ENCODE results near the gene CDH4.

CDH4 gene

GRCh38 chr20:61251529-61252393 is at the start of gene CDH4:
Gene CDH4, plus strand, starts transcription at chr20:61252261.
- no peak for DNase-seq

- no peak for DNase-seq
These were observed 48.7 kb upstream of the CDH4 start for GRCh38 chr20:61203320-61203719.

DNA sequence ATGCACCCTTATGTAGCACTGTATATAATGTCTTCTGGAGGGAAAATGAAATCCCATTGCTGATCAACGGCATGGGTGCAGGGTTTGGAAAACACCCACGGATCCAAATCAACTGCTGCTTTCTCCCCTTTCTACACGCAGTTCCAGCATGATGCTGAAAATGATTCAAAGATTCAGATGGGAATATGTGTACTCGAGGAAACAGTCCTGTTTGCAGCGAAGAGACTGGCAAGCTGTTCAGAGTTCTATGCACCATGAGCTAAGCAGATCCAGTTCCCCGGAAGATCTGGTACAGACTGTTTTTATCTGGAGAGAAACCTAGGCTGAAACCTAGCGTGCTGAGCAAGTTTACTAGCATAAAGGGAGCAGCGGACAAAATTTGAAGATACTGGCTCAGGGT is 47.9 kb upstream of the CDH4 start:
- DNase-seq: no peak

DNA sequence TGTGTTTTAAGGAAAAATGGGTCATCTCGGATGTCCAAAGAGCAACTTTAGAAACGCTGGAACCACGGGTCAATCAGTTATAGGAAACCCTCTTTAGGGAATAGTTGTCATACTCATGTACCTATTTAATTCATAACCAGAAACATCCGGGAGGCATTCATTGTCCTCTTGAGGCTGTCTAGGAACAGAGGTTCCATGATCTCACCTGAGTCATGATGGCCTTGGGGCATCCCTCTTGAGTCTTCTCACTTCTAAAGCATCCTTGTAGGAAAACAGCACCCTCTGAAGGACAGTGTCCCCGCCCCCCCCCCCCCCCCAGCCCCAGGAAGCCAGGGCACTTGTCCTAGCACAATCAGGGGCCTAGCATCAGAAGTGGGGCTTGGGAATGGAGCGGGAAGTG is 46.3 kb upstream of the CDH4 start:
- DNase-seq: no peak

DNA sequence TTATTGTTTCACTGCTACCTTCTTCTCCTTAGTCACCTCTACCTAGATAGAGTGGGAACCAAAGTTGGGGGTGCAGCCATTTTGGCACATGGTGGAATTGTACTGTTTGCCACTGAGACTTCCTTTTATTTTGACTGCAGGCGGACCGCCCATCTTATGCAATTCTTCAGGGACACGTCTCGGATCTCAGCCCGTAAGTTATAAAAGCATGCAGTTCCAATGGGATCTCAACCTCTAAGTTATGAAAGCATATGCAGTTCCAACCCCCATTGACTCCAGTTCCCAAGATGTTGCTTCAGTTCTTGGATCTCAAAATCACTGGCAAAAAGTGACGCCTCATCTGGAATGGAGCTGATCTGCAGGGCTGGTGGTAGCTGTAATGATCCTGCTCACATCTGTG is 41.2 kb upstream of the CDH4 start:
- DNase-seq: no peak

- no peak for DNase-seq
These were observed 34.2 kb upstream of the CDH4 start for GRCh38 chr20:61217848-61218247.

DNA sequence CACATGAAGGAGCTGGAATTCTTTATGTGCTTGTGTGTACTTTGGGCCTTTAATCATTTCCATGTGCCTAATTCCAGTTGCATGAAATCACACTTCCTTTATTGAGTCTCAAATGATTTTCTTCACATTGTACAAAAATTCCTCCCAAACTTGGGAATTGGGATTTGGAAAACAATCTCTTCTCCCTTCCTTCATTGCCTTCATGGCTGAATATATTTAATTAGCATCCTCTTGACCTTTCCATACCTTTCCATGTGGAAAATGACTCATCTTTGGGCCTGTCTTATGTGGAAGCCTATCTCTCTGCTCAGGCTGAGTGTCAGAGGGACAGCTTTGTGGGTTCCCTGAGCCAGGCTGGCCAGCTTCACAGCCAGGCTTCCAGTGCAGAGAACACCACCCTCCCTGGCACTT is 33.0 kb upstream of the CDH4 start:
- DNase-seq: no peak

DNA sequence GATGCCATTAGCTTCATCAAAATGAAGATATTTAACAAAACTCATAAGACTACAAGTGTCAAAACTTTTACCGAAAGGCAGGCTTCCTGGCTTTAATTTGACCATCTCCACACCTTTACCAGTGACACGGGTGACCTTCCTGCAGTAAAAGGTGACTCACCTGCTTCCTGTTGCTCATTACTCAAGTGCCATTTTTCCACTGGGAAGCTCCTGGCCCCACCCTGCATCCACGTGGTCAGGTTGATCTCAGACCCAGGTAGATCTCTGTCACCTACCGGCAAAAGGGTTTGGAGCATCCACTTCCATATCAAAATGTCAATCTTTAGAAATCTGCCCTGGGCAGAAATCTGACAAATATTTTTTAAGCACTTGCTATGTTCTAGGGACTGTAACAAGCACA is 31.9 kb upstream of the CDH4 start:
- no peak for DNase-seq

DNA sequence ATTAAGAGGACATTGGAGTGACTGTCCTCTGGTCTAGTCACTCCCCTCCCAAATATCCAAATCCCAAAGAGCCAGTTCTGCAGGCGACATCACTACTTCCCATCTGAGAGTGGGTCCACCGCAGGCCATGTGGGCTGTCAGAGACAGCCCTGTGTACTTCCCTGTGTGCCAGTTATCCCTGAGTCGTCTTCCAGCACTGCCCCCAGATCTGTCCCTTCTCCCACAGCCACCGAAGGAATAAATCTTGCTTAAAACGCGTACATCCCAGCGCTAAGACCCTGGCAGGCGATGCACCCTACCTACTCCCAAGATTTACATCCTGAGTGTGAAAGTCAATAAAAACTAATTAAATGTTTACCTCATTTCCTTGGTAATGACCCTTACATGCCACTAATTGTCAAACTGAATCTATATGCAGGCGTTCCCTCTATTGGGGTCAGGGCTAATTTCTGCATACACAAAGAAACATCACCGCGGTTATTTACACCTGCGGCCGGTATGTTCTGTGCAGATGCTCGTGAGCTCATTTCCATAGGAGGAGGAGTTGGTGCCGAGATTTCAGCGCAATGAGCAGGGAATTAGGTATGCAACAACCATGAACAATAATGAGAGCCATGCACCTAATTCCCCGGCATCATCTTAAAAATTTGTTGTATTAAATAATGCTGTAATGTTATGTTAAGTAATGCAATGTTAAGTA is 31.3 kb upstream of the CDH4 start:
- DNase-seq: no peak

- DNase-seq: no peak
These were observed 29.4 kb upstream of the CDH4 start for GRCh38 chr20:61222699-61223098.

DNA sequence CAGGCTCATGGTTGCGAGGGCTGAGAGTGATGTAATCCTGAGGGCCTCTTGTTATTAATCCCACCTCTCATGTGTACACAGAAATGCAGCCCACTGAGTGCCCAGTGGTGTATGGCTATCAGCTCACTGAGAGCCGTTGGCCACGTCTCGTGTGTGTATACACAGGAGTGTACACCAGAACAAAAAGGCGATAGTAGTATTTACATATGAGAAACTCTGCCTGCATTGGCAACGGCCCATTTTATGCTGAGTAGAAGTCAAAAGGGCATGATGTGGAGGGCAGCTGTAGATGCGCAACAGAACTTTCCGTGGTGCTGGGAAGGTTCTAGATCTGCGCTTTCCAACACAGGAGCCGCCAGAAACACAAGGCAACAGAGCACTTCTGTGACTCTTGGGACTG is 28.9 kb upstream of the CDH4 start:
- no peak for DNase-seq

- DNase-seq: no peak
These were observed 21.9 kb upstream of the CDH4 start for GRCh38 chr20:61230166-61230565.

DNA sequence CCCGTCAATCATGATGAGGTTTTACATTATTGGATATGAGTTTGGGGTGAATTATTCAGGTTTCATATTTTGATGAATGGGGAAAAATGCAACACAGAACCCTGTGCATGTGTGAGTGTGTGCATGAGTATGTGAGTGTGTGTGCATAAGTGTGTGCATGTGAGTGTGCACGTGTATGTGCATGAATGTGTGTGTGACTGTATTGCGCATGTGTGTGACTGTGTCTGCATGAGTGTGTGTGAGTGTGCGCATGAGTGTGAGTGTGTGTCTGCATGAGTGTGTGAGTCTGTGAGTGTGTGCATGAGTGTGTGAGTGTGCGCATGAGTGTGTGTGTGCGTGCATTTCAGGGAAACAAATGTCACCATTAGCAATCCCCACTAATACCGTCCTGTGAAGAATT is 18.5 kb upstream of the CDH4 start:
- no peak for DNase-seq

DNA sequence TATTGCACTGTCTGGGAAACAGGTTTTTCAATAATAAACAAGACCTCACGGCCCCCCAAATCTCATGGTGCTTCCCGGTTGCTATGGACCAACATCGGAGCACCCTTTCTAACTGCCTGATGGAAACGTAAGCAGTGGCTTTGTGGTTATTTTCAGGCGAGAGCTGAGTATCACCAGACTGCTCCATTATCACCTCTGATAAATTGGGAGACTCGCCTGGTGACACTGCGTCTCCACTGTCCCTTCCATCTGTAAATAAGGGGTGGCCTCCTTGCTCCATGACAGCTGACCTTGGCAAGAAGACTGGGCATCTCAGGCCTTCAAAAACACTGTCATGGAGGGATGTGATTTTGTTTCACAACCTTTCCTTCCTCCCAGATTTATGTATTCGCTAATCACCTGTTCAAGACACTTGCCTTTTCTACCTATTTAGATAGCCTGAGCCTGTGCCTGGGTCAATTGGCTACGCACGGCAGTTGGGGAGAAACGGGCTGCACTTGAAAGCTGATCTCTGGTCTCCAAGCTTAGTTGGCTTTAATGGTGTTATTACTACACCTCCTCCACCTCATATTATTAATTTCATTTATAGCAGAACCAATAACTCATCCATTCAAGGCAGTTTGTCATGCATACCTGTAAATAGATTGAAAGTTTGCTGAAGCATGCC is 17.7 kb upstream of the CDH4 start:
- DNase-seq: no peak

- no peak for DNase-seq
These were observed 15.3 kb upstream of the CDH4 start for GRCh38 chr20:61236713-61237112.

GRCh38 chr20:61238813-61239212 is 13.2 kb upstream of the CDH4 start:
- DNase-seq: no peak

DNA sequence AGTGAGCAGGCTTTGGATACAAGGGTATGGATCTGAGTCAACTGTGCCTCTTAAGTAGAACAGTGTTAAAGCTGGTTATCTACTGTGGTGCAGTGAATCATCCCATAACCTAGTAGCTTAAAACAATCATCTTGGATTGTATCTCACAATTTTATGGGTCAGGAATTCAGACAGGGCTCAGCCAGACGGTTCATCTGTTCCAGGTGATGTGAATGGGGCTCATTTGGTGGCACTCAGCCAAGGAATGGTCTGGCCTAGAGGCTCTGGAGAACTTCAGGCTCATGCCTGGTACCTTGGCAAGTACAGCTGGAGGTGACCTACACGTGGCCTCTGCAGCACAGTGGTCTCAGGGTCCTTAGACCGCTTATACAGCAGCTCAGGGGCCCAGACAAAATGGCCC is 11.2 kb upstream of the CDH4 start:
- no peak for DNase-seq

GRCh38 chr20:61244213-61244612 is 7.8 kb upstream of the CDH4 start:
- no peak for DNase-seq

- DNase-seq: no peak
These were observed 5.8 kb upstream of the CDH4 start for GRCh38 chr20:61246269-61246668.

- DNase-seq: no peak
These were observed 2.4 kb upstream of the CDH4 start for GRCh38 chr20:61249626-61250025.

DNA sequence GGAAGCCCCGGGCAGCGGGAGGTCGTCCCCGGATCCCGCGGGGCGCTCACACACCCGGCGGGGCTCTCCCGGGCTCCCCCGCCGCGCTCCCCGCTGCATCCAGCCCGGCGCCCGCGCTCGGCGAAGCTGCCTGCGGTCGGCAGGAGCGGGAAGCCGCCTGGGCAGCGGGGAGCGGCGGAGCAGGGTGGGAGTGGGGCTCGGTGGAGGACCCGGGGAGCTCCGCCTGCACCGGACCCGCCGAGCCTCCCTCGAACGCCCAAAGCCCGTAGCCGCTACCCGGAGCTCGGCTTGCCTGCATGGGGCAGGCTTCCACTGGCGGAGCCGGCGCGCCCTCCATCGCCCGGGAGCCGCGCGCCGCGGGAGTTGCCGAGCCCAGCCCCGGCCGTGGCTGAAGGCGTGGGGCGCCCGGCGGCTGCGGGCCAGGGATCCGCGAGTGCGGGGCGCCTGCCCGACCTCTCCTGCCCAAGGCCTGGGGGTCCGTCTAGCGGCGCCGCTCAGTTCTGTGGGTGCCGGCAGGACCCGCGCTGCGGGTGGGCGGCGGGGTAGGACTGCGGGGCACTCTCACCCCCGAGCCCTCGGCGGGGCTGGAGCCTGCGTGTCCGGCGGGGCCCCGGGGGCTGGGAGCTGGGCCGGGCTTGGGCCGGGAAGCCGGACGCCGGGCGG is 671 bp downstream of the CDH4 start:
- no peak for DNase-seq

GRCh38 chr20:61253264-61253639 is 1.2 kb downstream of the CDH4 start:
- no peak for DNase-seq
